ENCODE results near the gene TAP2.

Gene TAP2

DNA sequence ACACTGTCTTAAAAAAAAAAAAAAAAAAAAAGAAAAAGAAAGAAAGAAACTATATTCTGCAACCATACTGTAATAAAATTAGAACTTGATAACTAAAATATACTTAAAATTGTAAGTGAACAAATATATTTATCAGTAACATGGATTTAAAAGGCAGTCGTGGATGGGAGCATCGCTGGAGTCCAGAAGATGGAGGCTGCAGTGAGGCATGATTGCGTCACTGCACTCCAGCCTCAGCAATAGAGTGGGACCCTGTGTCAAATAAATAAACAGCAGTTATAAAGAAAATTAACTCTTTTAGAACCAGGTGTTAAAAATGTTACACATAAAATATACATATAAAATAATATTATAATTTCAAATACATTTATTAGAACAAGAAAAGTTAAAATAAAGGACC lies 24.2 kb upstream of the TAP2 start:
- no peak for DNase-seq (ENCODE audit: low spot score)
- no peak for TF ChIP-seq CTCF (IDR thresholded peaks at IDR 0.05; ENCODE audit: extremely low read depth, missing control alignments)

- no peak for DNase-seq (ENCODE audit: low spot score)
- TF ChIP-seq CTCF (IDR thresholded peaks at IDR 0.05; ENCODE audit: extremely low read depth, missing control alignments) = no peak
Observed at GRCh38 chr6:32860674-32861073, 22.1 kb upstream of the TAP2 start.

GRCh38 chr6:32858194-32858593 lies 19.7 kb upstream of the TAP2 start:
- no peak for TF ChIP-seq CTCF (IDR thresholded peaks at IDR 0.05; ENCODE audit: extremely low read depth, missing control alignments)
- no peak for DNase-seq (ENCODE audit: low spot score)

DNA sequence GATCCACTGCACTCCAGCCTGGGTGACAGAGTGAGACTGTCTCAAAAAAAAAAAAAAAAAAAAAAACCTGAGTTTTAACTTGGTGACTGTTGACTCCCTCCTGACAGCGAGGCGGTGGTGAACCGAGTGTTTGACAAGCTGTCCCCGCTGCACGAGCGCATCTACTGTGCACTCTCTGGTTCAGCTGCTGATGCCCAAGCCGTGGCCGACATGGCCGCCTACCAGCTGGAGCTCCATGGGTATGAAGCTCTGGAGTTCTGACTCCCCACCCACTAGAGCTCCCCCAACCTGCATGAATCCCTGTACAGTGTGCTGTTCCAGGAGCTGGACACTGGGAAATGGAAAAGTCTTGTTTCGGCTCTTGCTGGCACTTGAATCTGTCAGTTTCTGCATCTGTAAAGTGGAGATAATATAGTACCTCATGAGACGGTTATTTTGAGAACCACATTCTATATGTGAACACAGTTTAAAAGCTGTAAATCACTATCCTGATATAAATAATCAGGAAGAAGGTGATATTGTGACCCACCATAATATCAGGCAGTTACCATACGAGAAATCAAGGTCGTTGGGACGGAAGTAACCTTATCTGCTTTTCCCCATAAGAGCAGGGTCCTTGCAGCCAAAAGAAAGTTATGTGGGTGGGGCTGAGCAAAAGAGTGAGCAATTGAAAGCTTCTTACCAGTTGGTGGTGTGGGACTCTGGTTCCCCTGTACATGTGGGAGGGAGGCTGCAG lies 18.8 kb upstream of the TAP2 start:
- TF ChIP-seq CTCF (IDR thresholded peaks at IDR 0.05; ENCODE audit: extremely low read depth, missing control alignments) = no peak
- no peak for DNase-seq (ENCODE audit: low spot score)

DNA sequence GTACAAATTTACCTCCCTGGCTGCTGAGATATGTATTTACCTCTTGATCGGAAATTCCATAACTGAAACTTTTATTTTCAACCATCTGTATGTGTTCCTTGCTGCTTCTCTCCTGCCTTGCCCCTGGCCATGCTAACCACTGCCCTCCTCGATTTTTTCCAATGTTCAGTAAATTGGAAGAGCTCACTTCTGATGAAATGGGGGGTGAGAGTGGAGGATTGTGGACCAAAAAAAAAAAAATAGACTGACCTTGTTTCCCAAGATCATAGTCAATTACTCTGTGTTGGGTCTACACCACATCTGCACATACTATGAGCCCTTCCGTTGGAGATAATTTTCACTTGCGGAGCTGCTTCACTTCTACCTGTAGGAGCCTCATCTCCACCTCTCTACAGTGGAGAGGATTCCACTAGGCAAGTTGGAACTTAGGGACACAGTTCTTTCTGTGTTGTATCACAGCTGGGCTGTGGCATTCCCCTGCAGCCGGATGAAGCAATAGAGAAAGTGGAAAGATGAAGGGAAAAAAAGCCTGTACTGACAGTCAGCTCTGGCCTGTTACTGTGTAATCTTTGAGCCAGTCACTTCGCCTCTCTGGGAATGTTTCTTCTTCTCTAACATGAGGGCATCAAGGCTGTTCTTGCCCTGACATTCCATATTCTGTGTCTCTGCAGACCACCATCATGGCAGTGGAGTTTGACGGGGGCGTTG lies 17.1 kb upstream of the TAP2 start:
- no peak for TF ChIP-seq CTCF (IDR thresholded peaks at IDR 0.05; ENCODE audit: extremely low read depth, missing control alignments)

DNA sequence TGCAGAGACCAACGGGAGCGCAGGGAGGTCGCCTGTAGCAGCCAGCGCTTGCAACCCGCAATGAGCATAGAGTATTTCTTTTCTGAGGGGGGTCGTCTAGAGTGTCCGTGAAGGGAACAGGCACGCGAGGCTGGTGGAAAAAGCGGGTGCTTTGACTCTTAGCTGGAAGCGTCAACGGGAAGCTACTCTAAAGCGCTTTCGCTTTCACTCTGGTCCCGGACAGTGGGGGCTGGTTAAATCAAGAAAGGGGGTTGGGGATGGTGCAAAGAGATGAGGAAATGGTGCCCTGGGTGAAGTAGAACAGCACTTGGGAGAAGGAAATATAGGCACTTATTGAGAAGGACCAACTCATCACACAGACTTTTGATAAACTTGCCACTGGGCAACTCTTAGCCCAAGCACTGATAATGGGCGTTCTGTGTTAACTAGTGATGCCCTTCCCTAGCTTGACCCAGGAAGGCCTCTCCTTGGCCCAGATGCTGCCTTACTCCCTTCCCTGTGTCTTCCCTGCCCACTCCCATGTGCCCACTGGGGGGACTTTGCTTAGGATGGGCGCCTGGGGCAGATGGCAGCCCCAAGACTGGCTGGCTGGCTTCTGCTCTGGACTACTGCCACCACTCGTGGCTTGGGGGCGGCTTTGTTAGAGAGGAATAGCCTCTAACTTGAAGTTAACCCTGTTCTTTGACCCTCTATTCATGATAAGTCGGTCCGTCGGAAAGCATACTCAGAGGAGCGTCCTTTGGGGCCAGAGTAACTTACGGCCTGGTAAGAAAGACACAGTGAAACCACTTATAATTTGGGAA lies 16.0 kb upstream of the TAP2 start:
- TF ChIP-seq CTCF (IDR thresholded peaks at IDR 0.05; ENCODE audit: extremely low read depth, missing control alignments) = no peak
- DNase-seq (ENCODE audit: low spot score) = peak; percentile 72

More for the DNA sequence above, 17.1 kb upstream of the TAP2 start:
- no peak for DNase-seq (ENCODE audit: low spot score)
